Trophoblast cell (in vitro differentiated cells and primary cell): ENCODE data around the gene AIFM2.

ENCODE experiments used
- DNase-seq, 2 donors: peaks; one replicate each; pipeline ENCODE4 v3.0.0-alpha.2; 2016
- H2AFZ ChIP-seq: 2 replicates; pipeline ENCODE4 v1.6.1; 2013; ENCODE audit warnings: low read length, moderate library complexity, mild to moderate bottlenecking; ENCODE audit not compliant: insufficient read depth, poor library complexity
- H2AK5ac ChIP-seq: 2 replicates; pipeline ENCODE4 v1.6.1; 2013; ENCODE audit warnings: mild to moderate bottlenecking, low read length
- H2BK120ac ChIP-seq: 2 replicates; pipeline ENCODE4 v1.6.1; 2013; ENCODE audit warnings: low read length, mild to moderate bottlenecking, moderate library complexity; ENCODE audit not compliant: insufficient read depth, poor library complexity
- H2BK12ac ChIP-seq: 2 replicates; pipeline ENCODE4 v1.6.1; 2013; ENCODE audit warnings: mild to moderate bottlenecking, low read length, moderate library complexity
- H2BK5ac ChIP-seq: 2 replicates; pipeline ENCODE4 v1.6.1; 2013; ENCODE audit warnings: low read length, low read depth, moderate library complexity, mild to moderate bottlenecking; ENCODE audit not compliant: poor library complexity
- H3K14ac ChIP-seq: 2 replicates; pipeline ENCODE4 v1.6.1; 2013; ENCODE audit warnings: mild to moderate bottlenecking, low read length
- H3K18ac ChIP-seq: 2 replicates; pipeline ENCODE4 v1.6.1; 2013; ENCODE audit warnings: mild to moderate bottlenecking, low read length
- H3K23ac ChIP-seq: 2 replicates; pipeline ENCODE4 v1.6.1; 2013; ENCODE audit warnings: low read length
- H3K27ac ChIP-seq: 2 replicates; pipeline ENCODE4 v1.5.1; 2013; ENCODE audit warnings: low read depth, mild to moderate bottlenecking, inconsistent platforms, low read length, moderate library complexity
- H3K27me3 ChIP-seq: 2 replicates; pipeline ENCODE4 v1.6.1; 2013; ENCODE audit warnings: inconsistent platforms, mild to moderate bottlenecking, low read length, moderate library complexity; ENCODE audit not compliant: insufficient read depth
- H3K36me3 ChIP-seq, 2 experiments: 1 replicate in 1 of 2; 2 replicates in 1 of 2; pipeline ENCODE4 v1.6.1; 2013; ENCODE audit warnings: low read length in 2 of 2, mild to moderate bottlenecking in 2 of 2, moderate library complexity in 1 of 2; ENCODE audit not compliant: insufficient read depth in 2 of 2, control insufficient read depth in 1 of 2
- H3K4ac ChIP-seq: 2 replicates; pipeline ENCODE4 v1.6.1; 2013; ENCODE audit warnings: low read depth, mild to moderate bottlenecking, low read length, moderate library complexity
- H3K4me1 ChIP-seq, 2 experiments: 1 replicate in 1 of 2; 2 replicates in 1 of 2; pipeline ENCODE4 v1.6.1; 2013; ENCODE audit warnings: low read length in 2 of 2, mild to moderate bottlenecking in 2 of 2, moderate library complexity in 1 of 2; ENCODE audit not compliant: insufficient read depth in 2 of 2, control insufficient read depth in 1 of 2
- H3K4me2 ChIP-seq: 2 replicates; pipeline ENCODE4 v1.6.1; 2013; ENCODE audit warnings: inconsistent platforms, mild to moderate bottlenecking, low read length, moderate library complexity
- H3K4me3 ChIP-seq: 2 replicates; pipeline ENCODE4 v1.5.1; 2013; ENCODE audit warnings: mild to moderate bottlenecking, low read depth, low read length, inconsistent platforms
- H3K79me1 ChIP-seq: one replicate; pipeline ENCODE4 v1.6.1; 2013; ENCODE audit warnings: low read length
- H3K79me2 ChIP-seq: 2 replicates; pipeline ENCODE4 v1.6.1; 2013; ENCODE audit warnings: low read length, mild to moderate bottlenecking; ENCODE audit not compliant: control insufficient read depth, insufficient read depth, poor library complexity
- H3K9ac ChIP-seq: 2 replicates; pipeline ENCODE4 v1.6.1; 2013; ENCODE audit warnings: mild to moderate bottlenecking, low read length
- H3K9me3 ChIP-seq: 2 replicates; pipeline ENCODE4 v1.6.1; 2013; ENCODE audit warnings: low read depth, mild to moderate bottlenecking, control low read depth, inconsistent platforms, low read length; ENCODE audit not compliant: insufficient read depth
- H4K12ac ChIP-seq: 2 replicates; pipeline ENCODE4 v1.6.1; 2013; ENCODE audit warnings: low read depth, mild to moderate bottlenecking, low read length, moderate library complexity
- H4K8ac ChIP-seq: 2 replicates; pipeline ENCODE4 v1.6.1; 2013; ENCODE audit warnings: low read depth, mild to moderate bottlenecking, low read length, moderate library complexity
- H4K91ac ChIP-seq: one replicate; pipeline ENCODE4 v1.6.1; 2013; ENCODE audit warnings: low read depth, mild to moderate bottlenecking, low read length, moderate library complexity
- WGBS: extraction: QIAGEN DNeasy Blood & Tissue Kit; methylation state at CpG from one replicate; pipeline ENCODE4 v1.1.7; 2013; ENCODE audit warnings: missing lambda C conversion rate; ENCODE audit not compliant: insufficient read length, insufficient coverage; ENCODE audit errors: extremely low coverage; 5-methylcytosine and 5-hydroxymethylcytosine counted together

The AIFM2 gene

DNA sequence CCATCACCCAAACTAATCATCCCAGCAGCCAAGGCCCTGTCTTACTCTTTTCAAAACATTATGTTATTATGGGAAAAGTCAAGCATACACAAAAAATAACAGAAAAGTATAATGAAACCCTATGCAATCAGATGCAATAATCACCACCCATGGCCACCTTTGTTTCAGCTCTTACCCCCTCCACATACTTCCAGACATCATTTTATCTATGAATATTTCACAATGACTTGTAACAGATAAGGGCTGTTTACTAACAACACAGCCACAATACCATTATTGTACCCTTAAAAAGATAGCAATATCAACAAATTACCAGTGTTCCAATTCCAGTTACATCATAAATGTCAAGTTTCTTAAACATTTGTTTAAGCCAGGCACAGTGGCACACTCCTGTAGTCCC is 35.2 kb downstream of the AIFM2 start:
- Histone ChIP-seq H2BK120ac (no peak overlapping the region), H3K4me3 (no peak overlapping the region), H3K27me3 (no peaks in the 10 kb centered on the region), H2AFZ (no peak overlapping the region), H3K79me1 (no peaks in the 10 kb centered on the region), H3K4me2 (no peak overlapping the region), H2BK12ac (no peak overlapping the region), H3K79me2 (no peaks in the 10 kb centered on the region), H4K8ac (no peak overlapping the region), H2BK5ac (no peak overlapping the region), H3K36me3 (peaks cover 0 to 2% of the 10 kb centered on the region in 2 experiments), H3K27ac (no peak overlapping the region), H3K4ac (no peak overlapping the region), H3K14ac (no peak overlapping the region), H3K9me3 (no peaks in the 10 kb centered on the region), H3K4me1 (no peaks in the 10 kb centered on the region), H4K12ac (no peak overlapping the region), H3K23ac (no peak overlapping the region), H3K9ac (no peak overlapping the region), H2AK5ac (no peak overlapping the region), H4K91ac (no peak overlapping the region), H3K18ac (no peak overlapping the region)
- no peak for DNase-seq

DNA sequence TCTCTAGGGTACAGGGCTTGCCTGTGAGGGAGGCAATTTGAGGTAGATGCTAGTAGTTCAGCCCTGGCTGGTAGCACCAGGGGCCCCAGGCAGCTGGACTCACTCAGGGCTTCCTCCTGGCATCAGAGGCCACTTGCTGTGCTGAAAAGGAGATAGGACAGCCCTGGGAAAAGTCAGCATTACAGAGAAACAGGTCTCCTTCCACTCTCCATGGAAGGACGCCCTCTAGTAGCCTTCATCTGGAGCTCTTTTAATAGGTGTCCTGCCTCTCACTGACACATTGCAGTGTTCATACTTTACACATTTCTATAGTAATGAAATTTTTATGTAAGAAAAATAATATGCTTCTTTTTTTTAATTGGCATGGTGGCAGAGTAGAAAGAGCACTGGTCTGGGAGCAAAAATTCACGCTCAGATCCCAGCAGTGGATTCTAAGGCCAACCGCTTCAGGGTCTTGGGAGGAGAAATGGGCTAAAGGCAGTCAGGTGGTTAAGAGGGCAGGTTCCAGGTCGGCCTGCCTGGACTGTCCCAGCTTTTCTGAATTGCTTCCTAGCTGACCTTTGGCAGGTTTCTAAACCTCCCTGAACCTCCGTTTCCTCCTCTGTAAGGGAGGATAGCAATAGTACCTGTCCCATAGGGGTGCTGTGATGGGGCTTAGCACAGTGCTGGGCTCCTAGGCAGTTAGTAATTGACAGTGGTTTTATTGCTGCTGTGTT is 35.8 kb downstream of the AIFM2 start:
- Histone ChIP-seq H3K4me3 (no peak overlapping the region), H3K4me2 (no peak overlapping the region), H2BK12ac (no peak overlapping the region), H3K79me1 (peaks cover under 1% of the 10 kb centered on the region), H3K4me1 (peaks cover 3% of the 10 kb centered on the region in 2 experiments), H3K14ac (no peak overlapping the region), H3K79me2 (no peaks in the 10 kb centered on the region), H3K9ac (no peak overlapping the region), H3K27me3 (no peaks in the 10 kb centered on the region), H2BK120ac (no peak overlapping the region), H3K23ac (no peak overlapping the region), H3K4ac (no peak overlapping the region), H3K36me3 (peaks cover 0 to 2% of the 10 kb centered on the region in 2 experiments), H2AFZ (no peak overlapping the region), H2BK5ac (no peak overlapping the region), H2AK5ac (no peak overlapping the region), H3K27ac (no peak overlapping the region), H4K91ac (no peak overlapping the region), H4K12ac (no peak overlapping the region), H4K8ac (no peak overlapping the region), H3K9me3 (no peaks in the 10 kb centered on the region), H3K18ac (no peak overlapping the region)
- no peak for DNase-seq
- WGBS, result no CpG with 5 or more reads among the region's 5 CpGs

DNA sequence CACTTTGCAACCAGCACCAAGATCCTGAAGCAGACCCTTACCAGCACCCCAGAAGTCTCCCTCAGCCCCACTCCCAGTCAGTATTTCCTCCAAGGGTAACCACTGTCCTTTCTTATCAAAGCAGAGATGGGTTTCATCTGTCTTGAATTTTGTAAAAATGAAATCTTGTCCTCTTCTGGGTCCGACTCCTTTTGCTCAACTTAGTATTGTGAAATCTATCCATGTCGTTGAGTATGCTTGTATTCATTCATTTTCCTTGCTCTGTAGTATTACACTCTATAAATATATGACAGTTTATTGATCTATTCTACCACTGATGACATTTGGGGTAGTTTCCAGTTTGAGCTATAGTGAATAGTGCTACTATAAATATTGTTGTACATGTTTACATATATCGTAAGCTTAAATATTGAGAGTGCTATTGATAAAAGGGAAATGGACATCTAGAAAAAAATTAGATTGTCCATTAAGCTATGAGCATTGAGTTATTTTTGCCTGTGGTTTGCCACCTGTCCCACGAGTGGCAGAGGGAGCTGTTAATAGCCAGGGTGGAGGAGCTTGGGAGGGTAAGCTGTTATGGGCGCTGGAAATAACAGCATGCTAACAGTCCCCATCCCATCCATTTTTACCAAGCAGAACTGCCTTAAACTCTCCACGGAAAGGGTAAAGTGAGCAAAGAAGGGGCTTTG is 36.5 kb downstream of the AIFM2 start:
- Histone ChIP-seq H3K4me3 (no peak overlapping the region), H2BK5ac (no peak overlapping the region), H3K4me2 (no peak overlapping the region), H3K18ac (no peak overlapping the region), H3K4ac (no peak overlapping the region), H3K79me2 (no peaks in the 10 kb centered on the region), H2AFZ (no peak overlapping the region), H2BK120ac (no peak overlapping the region), H3K27me3 (no peaks in the 10 kb centered on the region), H3K14ac (no peak overlapping the region), H4K8ac (no peak overlapping the region), H3K9me3 (no peaks in the 10 kb centered on the region), H3K9ac (no peak overlapping the region), H4K91ac (no peak overlapping the region), H3K4me1 (peaks cover 6% of the 10 kb centered on the region in 2 experiments), H3K27ac (no peak overlapping the region), H3K23ac (no peak overlapping the region), H2BK12ac (no peak overlapping the region), H4K12ac (no peak overlapping the region), H2AK5ac (no peak overlapping the region), H3K36me3 (peaks cover 0 to 4% of the 10 kb centered on the region in 2 experiments), H3K79me1 (peaks cover 3% of the 10 kb centered on the region)
- no peak for DNase-seq
- WGBS, result no CpG with 5 or more reads among the region's 6 CpGs

DNA sequence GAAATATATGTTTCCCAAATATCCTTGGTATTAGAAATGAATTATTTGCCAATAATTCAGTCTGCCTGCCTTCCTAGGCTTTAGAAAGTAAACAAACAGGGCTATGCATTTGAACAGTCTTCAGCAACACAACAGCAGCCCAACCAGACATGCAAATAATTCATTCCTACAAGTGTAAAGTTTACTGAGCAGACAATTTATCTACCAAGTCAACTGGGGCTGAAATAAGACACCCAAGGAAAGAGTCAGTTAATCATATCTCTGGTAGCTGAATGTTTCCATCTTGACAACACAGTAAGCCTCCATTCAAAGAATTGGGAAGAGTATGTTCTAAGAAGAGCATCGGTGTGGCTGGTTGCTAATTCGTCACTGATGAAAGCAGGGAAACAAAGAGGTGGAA is 38.4 kb downstream of the AIFM2 start:
- Histone ChIP-seq H3K79me1 (peaks cover 3% of the 10 kb centered on the region), H3K18ac (no peak overlapping the region), H3K9ac (no peak overlapping the region), H3K23ac (no peak overlapping the region), H4K91ac (no peak overlapping the region), H4K8ac (no peak overlapping the region), H2BK120ac (no peak overlapping the region), H3K79me2 (no peaks in the 10 kb centered on the region), H3K4me1 (peaks cover 9 to 11% of the 10 kb centered on the region in 2 experiments), H3K36me3 (peaks cover 0 to 4% of the 10 kb centered on the region in 2 experiments), H4K12ac (no peak overlapping the region), H2BK5ac (no peak overlapping the region), H3K4me2 (no peak overlapping the region), H2BK12ac (no peak overlapping the region), H3K27ac (no peak overlapping the region), H3K4me3 (no peak overlapping the region), H3K4ac (no peak overlapping the region), H3K9me3 (no peaks in the 10 kb centered on the region), H2AK5ac (no peak overlapping the region), H3K14ac (no peak overlapping the region), H2AFZ (no peak overlapping the region), H3K27me3 (no peaks in the 10 kb centered on the region)
- no CpG with 5 or more reads among the region's 2 CpGs for WGBS
- no peak for DNase-seq
